ENCODE results near the gene DCDC1.
A peak's percentile ranks its signal among the peaks of the same experiment; 100 is the strongest.

DCDC1 gene

GRCh38 chr11:31045335-31045734 is 324.2 kb downstream of the DCDC1 start:
- TF ChIP-seq RAD21 (IDR thresholded peaks at IDR 0.05; ENCODE audit: low read depth) = peak; percentile 46
- no peak for TF ChIP-seq TCF12 (IDR thresholded peaks at IDR 0.05; ENCODE audit: low read depth)

GRCh38 chr11:31030138-31030792 is 339.3 kb downstream of the DCDC1 start:
- TF ChIP-seq YY1 (IDR thresholded peaks at IDR 0.05; ENCODE audit: low read depth) (no peak), ZBTB7A (IDR thresholded peaks at IDR 0.05; ENCODE audit: low read depth) (no peak), CREB1 (IDR thresholded peaks at IDR 0.05; ENCODE audit: low read depth) (no peak), EGR1 (IDR thresholded peaks at IDR 0.05) (no peak), NFIC (IDR thresholded peaks at IDR 0.05) (no peak), TAF1 (IDR thresholded peaks at IDR 0.05; ENCODE audit: low read depth) (no peak), EP300 (IDR thresholded peaks at IDR 0.05; ENCODE audit: borderline replicate concordance) (no peak)

GRCh38 chr11:31026315-31026714 is 343.2 kb downstream of the DCDC1 start:
- TF ChIP-seq TAF1 (IDR thresholded peaks at IDR 0.05; ENCODE audit: low read depth) (no peak), RAD21 (IDR thresholded peaks at IDR 0.05; ENCODE audit: low read depth) (no peak), EP300 (IDR thresholded peaks at IDR 0.05; ENCODE audit: borderline replicate concordance) (no peak), YY1 (IDR thresholded peaks at IDR 0.05; ENCODE audit: low read depth) (no peak), EGR1 (IDR thresholded peaks at IDR 0.05) (no peak), MAX (IDR thresholded peaks at IDR 0.05) (no peak), CREB1 (IDR thresholded peaks at IDR 0.05; ENCODE audit: low read depth) (no peak), ZBTB7A (IDR thresholded peaks at IDR 0.05; ENCODE audit: low read depth) (no peak), CEBPB (IDR thresholded peaks at IDR 0.05) (no peak), REST (IDR thresholded peaks at IDR 0.05; ENCODE audit: low read depth) (no peak), USF1 (IDR thresholded peaks at IDR 0.05) (no peak)

GRCh38 chr11:31022080-31022479 is 347.5 kb downstream of the DCDC1 start:
- TF ChIP-seq CEBPB (IDR thresholded peaks at IDR 0.05) (no peak), ZBTB7A (IDR thresholded peaks at IDR 0.05; ENCODE audit: low read depth) (no peak), CREB1 (IDR thresholded peaks at IDR 0.05; ENCODE audit: low read depth) (no peak), RAD21 (IDR thresholded peaks at IDR 0.05; ENCODE audit: low read depth) (no peak), MAX (IDR thresholded peaks at IDR 0.05) (no peak), FOXM1 (IDR thresholded peaks at IDR 0.05; ENCODE audit: borderline replicate concordance, low read depth) (no peak), YY1 (IDR thresholded peaks at IDR 0.05; ENCODE audit: low read depth) (no peak), TAF1 (IDR thresholded peaks at IDR 0.05; ENCODE audit: low read depth) (no peak), USF1 (IDR thresholded peaks at IDR 0.05) (no peak), TEAD4 (IDR thresholded peaks at IDR 0.05) (no peak), NFIC (IDR thresholded peaks at IDR 0.05) (no peak), EP300 (IDR thresholded peaks at IDR 0.05; ENCODE audit: borderline replicate concordance) (no peak), REST (IDR thresholded peaks at IDR 0.05; ENCODE audit: low read depth) (no peak), TCF12 (IDR thresholded peaks at IDR 0.05; ENCODE audit: low read depth) (no peak)

- TF ChIP-seq EGR1 (IDR thresholded peaks at IDR 0.05) (no peak), MAX (IDR thresholded peaks at IDR 0.05) (no peak), CREB1 (IDR thresholded peaks at IDR 0.05; ENCODE audit: low read depth) (no peak), CEBPB (IDR thresholded peaks at IDR 0.05) (no peak), YY1 (IDR thresholded peaks at IDR 0.05; ENCODE audit: low read depth) (no peak), TCF12 (IDR thresholded peaks at IDR 0.05; ENCODE audit: low read depth) (no peak), TEAD4 (IDR thresholded peaks at IDR 0.05) (no peak), NFIC (IDR thresholded peaks at IDR 0.05) (no peak)
These were observed 349.8 kb downstream of the DCDC1 start for GRCh38 chr11:31019786-31020185.

GRCh38 chr11:31005202-31005601 is 364.3 kb downstream of the DCDC1 start:
- TF ChIP-seq EGR1 (IDR thresholded peaks at IDR 0.05) = no peak
- TF ChIP-seq CEBPB (IDR thresholded peaks at IDR 0.05) = no peak
- no peak for TF ChIP-seq FOXM1 (IDR thresholded peaks at IDR 0.05; ENCODE audit: borderline replicate concordance, low read depth)
- no peak for TF ChIP-seq YY1 (IDR thresholded peaks at IDR 0.05; ENCODE audit: low read depth)
- TF ChIP-seq RAD21 (IDR thresholded peaks at IDR 0.05; ENCODE audit: low read depth) = no peak
- no peak for TF ChIP-seq TCF12 (IDR thresholded peaks at IDR 0.05; ENCODE audit: low read depth)
- TF ChIP-seq CREB1 (IDR thresholded peaks at IDR 0.05; ENCODE audit: low read depth) = no peak
- TF ChIP-seq TEAD4 (IDR thresholded peaks at IDR 0.05) = no peak
- TF ChIP-seq ZBTB7A (IDR thresholded peaks at IDR 0.05; ENCODE audit: low read depth) = no peak
- no peak for TF ChIP-seq EP300 (IDR thresholded peaks at IDR 0.05; ENCODE audit: borderline replicate concordance)
- TF ChIP-seq NFIC (IDR thresholded peaks at IDR 0.05) = no peak
- no peak for TF ChIP-seq MAX (IDR thresholded peaks at IDR 0.05)
- TF ChIP-seq USF1 (IDR thresholded peaks at IDR 0.05) = no peak
- no peak for TF ChIP-seq REST (IDR thresholded peaks at IDR 0.05; ENCODE audit: low read depth)
- no peak for TF ChIP-seq TAF1 (IDR thresholded peaks at IDR 0.05; ENCODE audit: low read depth)

Data from Ishikawa (cell line).